A673 (cell line): Measurements from ENCODE around the gene LMTK3. TPM values are rescaled to one million over a fixed set of nuclear protein-coding genes. Genes with fewer than 3 reads are reported as not detected.

Source experiments
- BruUV-seq: library from RNA; stranded (reverse); fragments of 400-500 nt; replicated peaks from 2 replicates; lab custom pipeline; 2021; lab: Mats Ljungman, UMichigan
- CTCF ChIA-PET: fragments of 300-600 bp; sonication (Branson Sonifier 250); formaldehyde crosslinking; loops from one replicate; lab custom pipeline; 2022; ENCODE audit warnings: antibody characterized with exemption; lab: Charles Lee
- POLR2A ChIA-PET: fragments of 300-600 bp; sonication (Branson Sonifier 250); formaldehyde crosslinking; loops from one replicate; lab custom pipeline; 2022; ENCODE audit warnings: antibody characterized with exemption; ENCODE audit not compliant: low non-redundant PET; lab: Charles Lee
- DNase-seq: peaks from one replicate; pipeline ENCODE4 v3.0.0-alpha.2; 2015; ENCODE audit warnings: low spot score
- H3K27ac ChIP-seq: fragments of 200-600 bp; sonication (generic); 2 replicates; pipeline ENCODE4 v1.5.1; 2016; ENCODE audit warnings: mixed run types, low read depth, mild to moderate bottlenecking, mixed read lengths, antibody characterized with exemption, low read length; ENCODE audit not compliant: poor library complexity, severe bottlenecking
- H3K27me3 ChIP-seq: fragments of 200-600 bp; sonication (generic); replicated peaks from 2 replicates; pipeline ENCODE4 v1.6.1; 2017; ENCODE audit warnings: mixed run types, low read depth, mild to moderate bottlenecking, mixed read lengths, antibody characterized with exemption, low read length; ENCODE audit not compliant: insufficient read depth, poor library complexity
- H3K36me3 ChIP-seq: fragments of 200-600 bp; sonication (generic); 2 replicates; pipeline ENCODE4 v1.6.1; 2016; ENCODE audit warnings: mixed run types, mild to moderate bottlenecking, mixed read lengths, antibody characterized with exemption, low read length; ENCODE audit not compliant: insufficient read depth, poor library complexity, severe bottlenecking
- H3K4me1 ChIP-seq: fragments of 200-600 bp; sonication (generic); 2 replicates; pipeline ENCODE4 v1.6.1; 2017; ENCODE audit warnings: mixed run types, mild to moderate bottlenecking, mixed read lengths, antibody characterized with exemption, low read length; ENCODE audit not compliant: insufficient read depth, poor library complexity, severe bottlenecking
- H3K4me3 ChIP-seq: fragments of 200-600 bp; sonication (generic); 2 replicates; pipeline ENCODE4 v1.5.1; 2016; ENCODE audit warnings: low read depth, mixed run types, mild to moderate bottlenecking, mixed read lengths, low read length; ENCODE audit not compliant: poor library complexity, severe bottlenecking
- H3K9me3 ChIP-seq: fragments of 200-600 bp; sonication (generic); 2 replicates; pipeline ENCODE4 v1.6.1; 2016; ENCODE audit warnings: mixed run types, low read depth, mild to moderate bottlenecking, mixed read lengths, antibody characterized with exemption, low read length; ENCODE audit not compliant: poor library complexity, severe bottlenecking
- CTCF ChIP-seq: fragments of 300-800, 200-600 bp; sonication (generic); conservative IDR thresholded peaks from 2 replicates; pipeline ENCODE4 v1.5.1; 2017; ENCODE audit warnings: low read depth, mild to moderate bottlenecking, antibody characterized with exemption, low read length, moderate library complexity, mixed read lengths
- EZH2 ChIP-seq: fragments of 200-600 bp; sonication (generic); IDR thresholded peaks from 2 replicates; pipeline ENCODE4 v1.6.1; 2017; ENCODE audit warnings: borderline replicate concordance, low read depth, mild to moderate bottlenecking, mixed read lengths, antibody characterized with exemption, low read length; ENCODE audit not compliant: poor library complexity, severe bottlenecking
- intact Hi-C: fragments of 100-400 bp; cut with micrococcal nuclease; formaldehyde crosslinking; loops from one replicate; pipeline ENCODE4 v1.10.0; 2022; ENCODE audit not compliant: unreplicated experiment
- total RNA-seq: library from RNA; stranded (reverse); gene quantifications from 2 replicates; pipeline ENCODE4 v1.2.3, GENCODE V29; 2021

Gene LMTK3
- total RNA-seq, 1 experiment from 2014 or later = 0.52 TPM

GRCh38 chr19:48554385-48555091 lies 42.9 kb upstream of the LMTK3 start:
- DNase-seq = no peak
- ChIA-PET CTCF (no interaction called here), POLR2A (no interaction called here)
- no peak overlapping the region for H3K27ac ChIP-seq
- H3K27me3 ChIP-seq = no peaks in the 10 kb centered on the region
- intact Hi-C loops = no loop called here
- no peaks in the 10 kb centered on the region for H3K36me3 ChIP-seq
- no peaks in the 10 kb centered on the region for H3K4me1 ChIP-seq
- BruUV-seq = no TSS peak
- H3K9me3 ChIP-seq = no peaks in the 10 kb centered on the region
- H3K4me3 ChIP-seq = no peak overlapping the region
- TF ChIP-seq CTCF = no peak
- no peak for TF ChIP-seq EZH2

GRCh38 chr19:48553676-48554384 lies 42.2 kb upstream of the LMTK3 start:
- no peaks in the 10 kb centered on the region for H3K36me3 ChIP-seq
- CTCF ChIA-PET = interaction anchor here (0.7 kb wide), 1 partner anchor 34 kb away, joined by 10 read pairs; no protein-coding TSS in a partner anchor
- intact Hi-C loops = no loop called here
- TF ChIP-seq CTCF = no peak
- TF ChIP-seq EZH2 = no peak
- no peak overlapping the region for H3K27ac ChIP-seq
- no peaks in the 10 kb centered on the region for H3K27me3 ChIP-seq
- no peak for DNase-seq
- POLR2A ChIA-PET = no interaction called here
- H3K4me1 ChIP-seq = no peaks in the 10 kb centered on the region
- H3K9me3 ChIP-seq = no peaks in the 10 kb centered on the region
- no TSS peak for BruUV-seq
- no peak overlapping the region for H3K4me3 ChIP-seq

- Histone ChIP-seq H3K4me3 (no peak overlapping the region), H3K27me3 (no peaks in the 10 kb centered on the region), H3K27ac (no peak overlapping the region), H3K9me3 (no peaks in the 10 kb centered on the region), H3K36me3 (no peaks in the 10 kb centered on the region), H3K4me1 (no peaks in the 10 kb centered on the region)
- TF ChIP-seq CTCF (no peak), EZH2 (no peak)
- no TSS peak for BruUV-seq
- ChIA-PET CTCF (interaction anchor here (0.6 kb wide), 1 partner anchor 256 kb away, joined by 3 read pairs; no protein-coding TSS in a partner anchor), POLR2A (interaction anchor here (0.5 kb wide), 1 partner anchor 231 kb away, joined by 3 read pairs; a partner anchor contains a TSS)
- intact Hi-C loops = no loop called here
- no peak for DNase-seq
These were observed 41.0 kb upstream of the LMTK3 start for GRCh38 chr19:48552406-48553322.
